Measurements from ENCODE around the gene FOXD3.

Gene FOXD3

GRCh38 chr1:63322114-63322943 lies at the start of gene FOXD3:
FOXD3 (plus strand) TSS chr1:63322567; CDS start chr1:63323059, 492 bp downstream.
- no peak for DNase-seq

- DNase-seq, result no peak
Observed at GRCh38 chr1:63272811-63273210, 49.6 kb upstream of the FOXD3 start.

GRCh38 chr1:63274371-63274770 lies 48.0 kb upstream of the FOXD3 start:
- no peak for DNase-seq

GRCh38 chr1:63274979-63275378 lies 47.4 kb upstream of the FOXD3 start:
- no peak for DNase-seq

GRCh38 chr1:63276624-63277023 lies 45.7 kb upstream of the FOXD3 start:
- no peak for DNase-seq

- DNase-seq, result no peak
Observed at GRCh38 chr1:63277195-63278192, 44.9 kb upstream of the FOXD3 start.

GRCh38 chr1:63281753-63282152 lies 40.6 kb upstream of the FOXD3 start:
- DNase-seq, result no peak

- DNase-seq, result no peak
Observed at GRCh38 chr1:63289135-63289534, 33.2 kb upstream of the FOXD3 start.

- no peak for DNase-seq
Observed at GRCh38 chr1:63294803-63295594, 27.4 kb upstream of the FOXD3 start.

GRCh38 chr1:63304410-63304809 lies 18.0 kb upstream of the FOXD3 start:
- DNase-seq, result no peak

- DNase-seq, result no peak
Observed at GRCh38 chr1:63305043-63305442, 17.3 kb upstream of the FOXD3 start.

- DNase-seq, result no peak
Observed at GRCh38 chr1:63307196-63307794, 15.1 kb upstream of the FOXD3 start.

- DNase-seq, result no peak
Observed at GRCh38 chr1:63316598-63316983, 5.8 kb upstream of the FOXD3 start.

GRCh38 chr1:63316984-63317816 lies 5.2 kb upstream of the FOXD3 start:
- DNase-seq, result no peak

- no peak for DNase-seq
Observed at GRCh38 chr1:63317817-63318152, 4.6 kb upstream of the FOXD3 start.

GRCh38 chr1:63318201-63318979 lies 4.0 kb upstream of the FOXD3 start:
- no peak for DNase-seq

- no peak for DNase-seq
Observed at GRCh38 chr1:63319046-63320021, 3.0 kb upstream of the FOXD3 start.

- DNase-seq, result no peak
Observed at GRCh38 chr1:63320022-63320721, 2.2 kb upstream of the FOXD3 start.
